NB4 (cell line): ENCODE data around the gene ZNF844.

ENCODE experiments used
- MYC ChIP-seq: IDR thresholded peaks from 2 replicates; pipeline ENCODE4 v1.6.1; 2011; ENCODE audit warnings: low read depth, low read length
- TF ChIP-seq, protein P1 (sequence below): IDR thresholded peaks from one replicate; pipeline ENCODE4 v1.5.1; 2012; ENCODE audit warnings: low read depth, low read length

DNA sequence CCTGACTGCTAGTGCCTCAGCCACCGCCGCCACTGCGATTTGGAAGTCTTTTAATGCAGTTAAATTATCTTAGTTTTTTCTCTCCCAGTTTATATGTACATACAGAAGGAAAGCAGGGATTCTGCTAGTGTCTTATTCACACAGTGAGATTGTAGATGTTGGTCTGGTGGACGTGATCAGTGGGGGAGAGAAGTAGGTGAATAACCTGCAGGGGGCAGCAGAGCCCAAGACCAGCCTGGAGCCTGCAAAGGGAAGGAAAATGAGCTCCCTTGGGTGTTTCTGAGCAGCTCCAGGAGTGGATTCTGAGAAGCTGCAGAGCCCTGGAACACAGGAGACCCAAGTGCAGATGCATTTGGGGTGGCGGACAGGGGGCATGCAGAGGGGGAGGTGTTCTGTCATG, 26.3 kb downstream of the ZNF844 start:
- TF ChIP-seq MYC, result no peak
- TF ChIP-seq, protein P1, sequence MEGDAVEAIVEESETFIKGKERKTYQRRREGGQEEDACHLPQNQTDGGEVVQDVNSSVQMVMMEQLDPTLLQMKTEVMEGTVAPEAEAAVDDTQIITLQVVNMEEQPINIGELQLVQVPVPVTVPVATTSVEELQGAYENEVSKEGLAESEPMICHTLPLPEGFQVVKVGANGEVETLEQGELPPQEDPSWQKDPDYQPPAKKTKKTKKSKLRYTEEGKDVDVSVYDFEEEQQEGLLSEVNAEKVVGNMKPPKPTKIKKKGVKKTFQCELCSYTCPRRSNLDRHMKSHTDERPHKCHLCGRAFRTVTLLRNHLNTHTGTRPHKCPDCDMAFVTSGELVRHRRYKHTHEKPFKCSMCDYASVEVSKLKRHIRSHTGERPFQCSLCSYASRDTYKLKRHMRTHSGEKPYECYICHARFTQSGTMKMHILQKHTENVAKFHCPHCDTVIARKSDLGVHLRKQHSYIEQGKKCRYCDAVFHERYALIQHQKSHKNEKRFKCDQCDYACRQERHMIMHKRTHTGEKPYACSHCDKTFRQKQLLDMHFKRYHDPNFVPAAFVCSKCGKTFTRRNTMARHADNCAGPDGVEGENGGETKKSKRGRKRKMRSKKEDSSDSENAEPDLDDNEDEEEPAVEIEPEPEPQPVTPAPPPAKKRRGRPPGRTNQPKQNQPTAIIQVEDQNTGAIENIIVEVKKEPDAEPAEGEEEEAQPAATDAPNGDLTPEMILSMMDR, result peak; percentile 76
